HG03175 (cell line): ENCODE results near the gene MAD1L1.
"Not testable (repeated sequence)": the region's sequence is repeated elsewhere in the genome, so short reads cannot be mapped to it uniquely, and the experiment has no call there.

Source experiments
- ATAC-seq: cut with Tn5 transposase; IDR thresholded peaks from one replicate; pipeline ENCODE4 v1.9.1; 2021; ENCODE audit warnings: mild to moderate bottlenecking, moderate library complexity; ENCODE audit not compliant: unreplicated experiment

Gene MAD1L1

DNA sequence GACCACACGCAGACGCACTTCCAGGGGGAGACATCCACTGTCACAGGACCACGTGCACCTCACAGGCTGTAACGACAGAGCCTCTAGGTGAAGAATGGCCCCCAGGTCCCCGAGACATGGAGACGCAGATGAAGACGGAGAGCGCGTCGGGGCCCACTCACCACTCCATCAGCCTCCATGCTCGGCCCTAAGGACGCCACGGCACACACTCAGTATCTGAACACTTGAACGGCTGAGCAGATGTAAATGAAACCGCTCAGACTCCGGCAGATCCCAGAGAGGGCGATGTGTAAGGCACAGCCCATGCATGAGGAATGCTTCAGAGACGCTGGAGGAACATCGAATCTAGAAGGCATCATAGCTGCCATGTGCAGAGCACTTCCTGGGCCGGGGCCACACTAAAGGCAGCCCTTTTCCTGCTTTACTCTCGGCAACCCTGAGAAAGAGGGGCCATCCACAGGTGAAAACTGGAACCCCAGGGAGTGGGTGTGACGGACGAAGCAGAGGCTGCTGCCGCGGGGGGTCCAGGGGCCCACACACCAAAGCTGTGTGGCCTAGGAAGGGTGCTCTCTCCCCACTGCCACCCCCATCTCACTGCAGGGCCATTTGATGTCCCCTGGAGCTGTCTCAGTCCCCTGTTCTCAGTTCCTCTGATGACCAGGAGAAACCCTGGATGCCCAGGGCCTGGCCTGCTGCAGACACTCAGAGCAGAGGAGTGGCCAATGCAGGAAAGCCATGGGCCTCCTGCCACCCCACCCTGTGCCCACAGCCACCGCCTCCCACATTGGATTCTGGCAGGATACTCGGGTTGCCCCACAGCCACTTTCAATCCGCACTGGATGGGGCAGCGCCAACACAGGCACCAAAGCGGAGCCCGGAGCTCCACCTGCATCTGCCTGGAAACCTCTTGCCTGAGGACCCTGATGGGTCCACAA is 253.8 kb downstream of the MAD1L1 start:
- no peak for ATAC-seq

DNA sequence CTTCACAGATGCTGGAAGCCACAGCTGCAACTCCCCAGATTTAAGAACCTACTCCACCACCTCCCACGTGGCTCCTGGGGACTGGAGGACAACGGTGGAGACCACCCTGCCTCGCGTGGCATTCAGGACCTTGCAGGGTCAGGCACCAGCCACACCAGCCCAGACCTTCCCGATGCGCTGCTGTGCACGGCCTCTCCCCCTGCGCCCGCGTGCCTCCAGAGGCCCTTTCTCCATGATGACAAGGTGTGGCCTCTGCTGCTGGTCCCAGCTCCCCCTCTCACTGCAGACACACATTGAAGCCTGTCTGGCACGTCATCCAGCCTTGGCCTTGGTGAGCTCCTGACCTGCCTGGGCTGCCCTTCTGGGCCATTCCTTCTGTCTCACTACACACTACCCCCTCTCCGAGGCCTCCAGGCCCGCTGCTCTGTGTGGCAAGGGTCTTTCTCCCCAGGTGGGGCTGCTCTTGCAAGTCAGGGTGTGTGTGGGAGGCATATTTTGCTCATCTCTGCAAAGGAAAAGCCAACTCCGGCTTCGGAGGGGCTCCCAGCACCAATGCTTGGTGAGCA is 254.8 kb downstream of the MAD1L1 start:
- no peak for ATAC-seq

DNA sequence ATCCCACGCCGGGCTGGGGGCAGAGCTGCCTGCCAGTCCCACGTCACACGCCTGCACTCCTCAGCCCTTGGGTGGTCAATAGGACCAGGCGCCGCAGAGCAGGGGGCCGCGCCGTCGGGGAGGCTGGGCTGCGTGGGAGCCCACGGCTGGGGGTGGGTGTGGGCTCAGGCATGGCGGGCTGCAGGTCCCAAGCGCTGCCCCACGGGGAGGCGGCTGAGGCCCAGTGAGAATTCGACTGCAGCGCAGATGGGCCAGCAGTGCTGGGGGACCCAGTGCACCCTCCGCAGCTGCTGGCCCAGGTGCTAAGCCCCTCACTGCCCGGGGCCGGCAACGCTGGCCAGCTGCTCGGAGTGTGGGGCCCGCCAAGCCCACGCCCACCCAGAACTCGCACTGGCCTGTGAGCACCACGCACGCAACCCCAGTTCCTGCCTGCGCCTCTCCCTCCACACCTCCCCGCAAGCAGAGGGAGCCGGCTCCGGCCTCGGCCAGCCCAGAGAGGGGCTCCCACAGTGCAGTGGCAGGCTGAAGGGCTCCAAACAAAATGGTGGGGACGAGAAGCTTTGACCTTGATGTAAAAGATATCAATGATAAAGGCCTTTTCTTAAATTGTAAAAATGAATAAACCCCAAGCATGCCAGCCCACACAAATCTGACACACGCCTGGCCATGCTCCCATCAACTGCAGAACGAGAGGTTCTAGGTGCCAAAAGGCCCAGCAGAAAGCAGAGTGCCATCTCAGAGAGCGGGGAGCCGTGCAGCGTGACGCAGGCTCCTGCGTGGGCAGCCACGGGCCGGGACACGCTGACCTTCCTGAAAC is 255.5 kb downstream of the MAD1L1 start:
- no peak for ATAC-seq

DNA sequence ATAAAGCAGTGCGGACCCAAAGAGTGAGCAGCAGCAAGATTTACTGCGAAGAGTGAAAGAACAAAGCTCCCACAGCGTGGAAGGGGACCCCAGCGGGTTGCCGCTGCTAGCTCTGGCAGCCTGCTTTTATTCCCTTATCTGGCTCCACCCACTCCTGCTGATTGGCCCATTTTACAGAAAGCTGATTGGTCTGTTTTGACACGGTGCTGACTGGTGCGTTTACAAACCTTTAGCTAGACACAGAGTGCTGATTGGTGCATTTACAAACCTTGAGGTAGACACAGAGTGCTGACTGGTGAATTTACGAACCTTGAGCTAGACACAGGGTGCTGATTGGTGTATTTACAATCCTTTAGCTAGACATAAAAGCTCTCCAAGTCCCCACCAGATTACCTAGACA is 256.2 kb downstream of the MAD1L1 start:
- ATAC-seq, result not testable (repeated sequence)

DNA sequence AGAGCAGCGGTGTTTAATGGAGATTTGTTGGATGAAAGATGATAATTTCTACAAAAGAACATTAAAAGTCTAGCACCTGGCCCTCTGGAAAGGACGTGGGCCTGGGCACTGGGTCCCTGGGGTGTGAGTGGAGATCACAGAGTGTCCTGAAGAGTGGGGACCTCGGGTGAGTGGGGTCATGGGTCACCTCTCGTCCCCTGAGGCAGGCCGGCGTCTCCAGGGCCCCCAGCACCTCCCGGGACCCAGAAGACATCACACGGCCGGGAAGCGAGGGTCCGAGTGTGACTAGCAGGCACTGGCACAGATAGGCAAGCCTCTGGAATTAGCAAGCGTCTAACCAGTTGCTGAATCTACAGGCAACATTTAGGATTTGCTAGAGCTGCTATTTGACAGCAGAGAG is 257.2 kb downstream of the MAD1L1 start:
- no peak for ATAC-seq

DNA sequence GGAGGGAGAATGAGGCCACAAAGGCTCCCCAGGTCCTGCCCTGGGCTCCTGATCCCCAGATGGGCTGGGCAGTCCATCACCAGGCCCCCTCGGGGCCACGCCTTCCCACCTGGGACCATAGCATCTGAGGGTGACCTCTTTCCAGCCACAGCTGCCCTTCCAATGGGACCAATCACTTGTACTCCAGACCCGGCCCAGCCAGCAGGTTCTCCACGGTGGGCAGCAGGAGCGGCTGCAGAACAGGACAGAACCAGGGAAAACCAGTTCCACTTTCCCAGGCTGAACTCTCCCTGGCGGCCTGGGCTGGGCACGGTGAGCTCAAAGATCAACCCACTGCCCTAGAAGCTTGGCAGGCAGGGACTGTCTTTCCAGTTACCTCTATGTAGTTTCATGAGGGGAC is 257.6 kb downstream of the MAD1L1 start:
- no peak for ATAC-seq

DNA sequence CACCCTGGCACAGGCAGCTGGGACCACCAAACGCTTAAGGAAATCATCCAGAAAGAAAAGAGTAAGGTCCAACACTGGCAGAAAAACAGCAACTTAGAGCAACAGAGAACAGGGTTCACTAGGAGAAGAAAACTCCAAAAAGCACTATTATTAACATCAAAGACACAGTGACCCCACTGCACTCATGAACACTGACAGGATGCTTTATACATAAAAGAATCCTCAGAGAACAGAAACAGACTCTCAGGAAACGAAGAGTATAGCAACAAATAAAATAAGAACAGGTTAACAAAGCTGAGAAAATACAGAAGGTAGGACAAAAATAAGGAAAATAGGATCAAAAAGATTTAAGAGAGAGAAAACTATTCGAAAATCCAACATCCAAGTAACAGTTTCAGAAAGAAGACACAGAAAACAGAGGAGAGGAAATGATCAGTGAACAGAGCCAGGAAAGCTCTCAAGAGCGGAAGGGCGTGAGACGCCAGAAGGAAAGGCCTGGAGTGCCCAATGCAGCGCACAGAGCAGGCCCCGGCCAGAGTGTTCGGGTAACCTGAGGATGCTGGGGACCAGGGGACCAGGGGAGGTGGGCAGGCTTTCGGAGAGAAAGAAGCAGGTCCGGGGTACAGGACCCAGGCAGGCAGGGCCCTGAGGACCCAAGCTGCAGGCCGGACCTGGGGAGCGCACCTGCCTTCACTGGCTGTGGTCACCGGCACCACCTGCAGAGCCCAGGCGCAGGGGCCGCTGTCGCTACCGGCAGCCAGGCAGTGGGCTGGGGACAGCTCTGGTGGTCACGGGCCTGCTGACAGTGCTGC is 258.2 kb downstream of the MAD1L1 start:
- ATAC-seq, result no peak

DNA sequence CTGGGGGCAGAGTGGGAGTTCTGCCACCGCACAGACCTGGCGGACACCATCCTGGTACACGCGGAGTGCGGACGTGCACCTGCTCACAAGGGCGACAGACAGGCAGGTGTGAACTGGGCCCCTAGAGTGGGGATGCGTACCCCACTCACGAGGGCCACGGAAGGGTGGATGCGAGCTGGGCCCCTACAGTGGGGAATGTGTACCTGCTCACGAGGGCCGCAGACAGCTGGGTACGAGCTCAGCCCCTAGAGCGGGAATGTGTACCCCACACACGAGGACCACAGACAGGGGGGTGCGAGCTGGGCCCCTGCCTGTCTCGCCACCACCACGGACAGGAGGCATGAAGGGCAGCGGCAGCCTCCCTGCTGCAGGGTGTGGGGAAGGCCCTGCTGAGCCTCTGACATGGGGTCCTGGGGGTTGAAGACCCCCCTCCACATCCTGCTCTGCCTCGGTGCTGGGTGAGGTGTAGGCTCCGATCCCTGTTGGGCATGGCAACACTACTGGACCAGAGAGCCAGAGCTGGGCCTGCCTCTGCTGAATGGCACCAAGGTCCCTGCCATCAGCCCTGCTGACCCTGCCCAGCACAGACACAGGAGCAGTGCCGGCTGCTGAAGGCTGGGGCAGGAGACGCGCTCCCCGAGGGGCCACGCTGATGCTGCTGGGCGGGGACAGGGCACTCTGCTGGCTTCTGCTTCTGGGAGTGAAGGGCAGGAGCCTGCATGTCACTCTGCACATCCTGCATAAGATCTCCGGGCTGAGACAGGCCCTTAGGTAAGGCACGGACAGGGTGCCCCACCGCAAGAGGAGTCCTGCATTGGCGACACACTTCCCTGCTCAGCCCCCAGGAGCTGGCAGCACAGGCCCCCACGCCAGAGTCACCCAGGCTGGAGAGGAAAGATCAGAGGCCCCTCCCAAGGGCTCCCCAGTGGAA is 259.2 kb downstream of the MAD1L1 start:
- ATAC-seq, result no peak

DNA sequence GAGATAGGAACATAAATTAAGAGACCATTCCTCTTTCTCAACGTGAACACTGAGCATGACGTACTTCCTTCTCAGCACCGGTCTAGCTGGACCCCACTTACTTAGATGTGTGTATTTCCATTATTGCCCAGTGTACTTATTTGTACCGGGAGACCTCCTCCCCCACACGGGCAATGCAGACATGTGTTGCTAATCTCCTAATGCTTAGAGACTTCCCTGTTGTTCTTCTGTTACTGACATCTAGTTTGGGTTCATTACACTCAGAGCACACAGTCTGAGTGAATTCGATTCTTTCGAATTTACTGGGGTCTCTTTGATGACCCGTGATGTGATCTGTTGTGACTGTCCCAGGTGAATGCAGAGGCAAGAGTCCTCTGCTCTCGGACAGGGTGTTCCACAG is 260.0 kb downstream of the MAD1L1 start:
- ATAC-seq, result no peak

DNA sequence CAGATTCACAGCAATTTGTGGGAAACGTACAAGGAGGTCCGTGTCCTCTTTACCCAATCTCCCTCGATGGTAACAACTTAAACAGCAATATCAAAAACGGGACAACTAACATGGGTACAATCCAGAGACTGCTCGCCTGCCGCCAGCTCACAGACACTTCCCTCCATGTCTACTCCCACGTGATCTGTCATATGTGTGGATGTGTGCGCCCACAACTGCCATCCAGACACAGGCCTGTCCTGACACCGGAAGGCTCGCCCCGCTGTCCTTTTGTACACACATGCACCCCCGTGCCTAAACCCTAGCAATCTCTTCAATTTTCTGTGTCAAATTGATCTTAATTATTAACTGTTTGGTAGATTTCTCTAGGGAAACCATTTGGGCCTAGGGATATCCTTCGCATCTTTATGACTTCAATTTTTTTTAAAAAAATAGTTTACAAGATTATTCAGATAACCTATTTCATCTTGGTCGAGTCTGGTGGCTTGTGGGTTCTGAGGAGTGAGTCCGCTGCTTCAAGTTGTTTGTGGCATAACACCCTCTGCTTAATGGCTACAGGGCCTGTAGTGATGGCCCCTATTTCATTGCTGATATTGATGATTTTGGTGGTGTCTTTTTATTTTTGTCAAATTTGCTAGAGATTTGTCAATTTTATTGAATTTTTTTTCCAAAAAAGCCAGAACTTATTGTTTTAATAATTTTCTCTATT is 260.6 kb downstream of the MAD1L1 start:
- no peak for ATAC-seq

DNA sequence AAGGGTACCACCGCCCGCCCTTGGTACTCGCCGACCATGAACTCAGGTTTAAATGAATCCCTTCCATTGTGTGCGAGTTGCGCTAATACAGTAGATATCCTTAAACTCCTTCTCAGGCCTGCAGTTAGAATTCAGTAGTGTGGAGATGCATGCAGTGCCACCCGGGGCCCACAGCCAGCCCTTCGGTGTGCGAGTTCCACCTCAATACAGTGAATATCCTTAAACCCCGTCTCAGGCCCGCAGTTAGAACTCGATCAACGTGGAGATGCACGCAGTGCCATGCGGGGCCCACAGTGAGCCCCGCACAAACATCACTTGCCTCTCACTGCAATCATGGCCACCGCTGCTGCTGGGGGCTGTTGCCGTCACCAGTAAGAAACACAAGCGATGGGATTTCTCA is 261.9 kb downstream of the MAD1L1 start:
- no peak for ATAC-seq

DNA sequence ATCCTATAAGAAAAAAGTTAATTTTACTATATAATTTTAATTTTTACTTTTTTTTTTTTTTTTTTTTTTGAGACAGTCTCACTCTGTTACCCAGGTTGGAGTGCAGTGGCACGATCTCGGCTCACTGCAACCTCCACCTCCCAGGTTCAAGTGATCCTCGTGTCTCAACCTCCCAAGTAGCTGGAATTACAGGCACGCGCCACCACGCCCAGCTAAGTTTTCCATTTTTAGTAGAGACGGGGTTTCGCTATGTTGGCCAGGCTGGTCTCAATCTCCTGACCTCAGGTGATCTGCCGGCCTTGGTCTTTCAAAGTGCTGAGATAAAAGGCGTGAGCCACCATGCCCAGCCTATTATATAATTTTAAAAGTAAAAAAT is 262.5 kb downstream of the MAD1L1 start:
- not testable (repeated sequence) for ATAC-seq

DNA sequence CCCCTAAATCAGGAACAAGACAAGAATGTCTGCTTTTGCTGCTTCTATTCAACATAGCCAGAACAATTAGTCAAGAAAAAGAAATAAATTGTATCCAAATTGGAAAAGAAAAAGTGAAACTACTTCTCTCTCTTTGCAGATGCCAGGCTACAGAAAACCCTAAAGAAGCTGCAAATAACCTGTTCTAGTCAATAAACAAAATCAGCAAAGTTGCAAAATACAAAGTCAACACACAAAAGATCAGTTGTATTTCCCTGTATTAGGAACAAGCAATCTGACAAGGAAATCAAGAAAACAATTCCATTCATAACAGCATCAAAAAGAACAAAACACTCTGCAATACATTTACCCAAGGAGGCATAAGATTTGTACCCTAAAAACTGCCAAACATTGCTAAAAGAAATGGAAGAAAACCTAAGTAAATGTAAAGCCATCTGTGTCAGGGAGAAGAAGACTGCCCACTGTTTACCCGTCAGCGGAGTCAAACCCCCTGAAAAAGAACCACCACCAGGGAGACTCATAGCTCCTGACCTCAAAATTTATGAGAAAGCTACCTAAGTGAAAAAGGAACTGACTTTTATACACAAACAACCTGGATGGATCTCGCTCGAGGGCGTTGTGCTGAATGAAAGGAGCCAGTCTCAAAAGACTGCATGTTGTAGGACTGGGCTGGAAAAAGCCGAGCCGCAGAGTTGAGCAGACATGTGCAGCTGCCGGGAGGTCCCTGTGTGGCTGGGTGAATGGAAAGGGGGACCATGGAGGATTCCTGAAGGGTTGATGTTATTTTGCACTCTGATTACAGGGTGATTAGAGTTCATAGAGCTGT is 263.1 kb downstream of the MAD1L1 start:
- ATAC-seq, result no peak

DNA sequence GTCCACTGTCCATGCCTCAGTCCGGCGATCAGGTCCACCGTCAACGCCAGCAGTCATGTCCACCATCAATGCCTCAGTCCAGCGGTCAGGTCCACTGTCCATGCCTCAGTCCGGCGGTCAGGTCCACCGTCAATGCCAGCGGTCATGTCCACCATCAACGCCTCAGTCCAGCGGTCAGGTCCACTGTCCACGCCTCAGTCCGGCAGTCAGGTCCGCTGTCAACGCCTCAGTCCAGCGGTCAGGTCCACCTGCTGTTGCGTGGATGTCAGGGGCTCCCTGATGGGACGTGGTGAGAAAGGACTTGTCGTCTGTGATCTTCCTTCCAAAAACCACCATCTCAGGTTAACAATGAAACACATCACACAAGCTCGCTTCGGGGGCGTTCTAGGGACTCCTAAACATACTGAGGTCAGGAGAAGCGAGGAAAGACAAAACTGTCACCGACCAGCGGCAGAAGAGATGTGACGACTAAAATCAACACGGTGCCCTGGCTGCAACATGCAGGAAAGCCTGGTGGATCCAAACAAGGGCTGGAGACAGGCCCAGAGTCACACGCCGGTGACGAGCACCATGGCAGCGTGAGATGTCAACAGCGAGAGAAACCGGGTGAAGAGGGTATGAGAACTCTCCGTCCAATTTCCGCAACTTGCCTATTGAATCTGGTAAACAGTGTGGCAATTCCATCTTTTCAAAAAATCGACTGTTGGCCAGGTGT is 264.2 kb downstream of the MAD1L1 start:
- no peak for ATAC-seq

DNA sequence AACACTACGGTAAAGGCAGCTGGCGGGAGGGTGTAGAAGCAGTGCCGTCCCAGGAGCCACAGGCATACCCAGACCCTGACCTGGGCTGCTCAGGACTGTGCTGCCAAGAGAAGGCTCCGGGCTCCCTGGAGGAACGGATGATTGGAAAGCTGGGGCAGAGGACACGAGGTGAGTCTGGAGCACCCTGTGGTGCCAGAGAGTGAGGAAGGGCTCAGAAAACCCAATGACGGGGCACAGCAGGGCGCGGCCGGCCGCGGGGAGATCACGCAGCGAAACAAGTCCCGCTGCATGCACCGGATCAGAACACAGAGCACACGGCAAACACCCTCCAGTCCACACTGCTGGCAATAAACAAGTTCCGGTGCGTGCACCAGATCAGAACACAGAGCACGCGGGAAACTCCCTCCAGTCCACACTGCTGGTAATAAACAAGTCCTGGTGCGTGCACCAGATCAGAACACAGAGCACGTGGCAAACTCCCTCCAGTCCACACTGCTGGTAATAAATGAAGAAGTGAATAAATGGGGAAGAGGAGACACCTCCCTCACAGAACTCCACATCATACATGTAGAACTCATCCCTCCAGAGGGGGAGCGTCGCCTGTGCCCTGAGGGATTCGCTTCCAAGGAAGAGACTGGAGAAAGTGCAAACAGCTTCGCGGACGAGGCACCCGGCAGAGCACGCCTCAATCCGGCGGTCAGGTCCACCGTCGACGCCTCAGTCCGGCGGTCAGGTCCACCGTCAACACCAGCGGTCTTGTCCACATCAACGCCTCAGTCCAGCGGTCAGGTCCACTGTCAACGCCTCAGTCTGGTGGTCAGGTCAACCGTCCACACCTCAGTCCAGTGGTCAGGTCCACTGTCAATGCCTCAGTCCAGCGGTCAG is 265.0 kb downstream of the MAD1L1 start:
- ATAC-seq, result no peak

DNA sequence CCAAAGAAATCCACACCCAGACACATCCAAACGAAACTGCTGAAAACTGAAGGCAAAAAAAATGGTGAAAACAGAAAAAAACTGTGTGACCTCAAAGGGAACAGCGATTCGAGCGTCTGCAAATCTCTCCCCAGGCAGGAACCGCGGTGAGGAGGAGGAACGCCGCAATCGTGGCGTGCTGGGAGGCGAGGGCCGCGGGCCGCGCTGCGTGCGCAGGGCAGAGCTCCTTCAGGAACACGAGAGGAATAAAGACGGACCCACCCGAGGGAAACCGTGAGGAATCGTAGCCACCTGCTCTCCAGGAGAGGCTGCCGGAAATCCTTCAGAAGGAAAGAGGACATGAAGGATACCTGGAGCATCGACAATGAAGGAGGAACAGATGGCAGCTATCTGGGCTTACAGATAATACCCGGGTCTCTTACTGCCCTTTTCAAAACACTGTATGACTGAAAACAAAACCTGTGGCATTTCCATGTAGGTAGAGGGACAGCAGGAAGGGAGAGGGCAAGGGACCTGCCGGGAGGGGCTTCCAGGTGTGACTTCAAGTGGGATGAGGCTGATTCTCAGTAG is 266.0 kb downstream of the MAD1L1 start:
- ATAC-seq, result no peak
